Measurements from ENCODE around the gene SLC13A3. TPM values are rescaled to one million over a fixed set of nuclear protein-coding genes. Genes with fewer than 3 reads are reported as not detected.

SLC13A3 gene
- total and polyA plus RNA-seq, 2 of the 4 experiments (the other 2 are of a cell fraction) = 2.5 to 4.2 TPM

DNA sequence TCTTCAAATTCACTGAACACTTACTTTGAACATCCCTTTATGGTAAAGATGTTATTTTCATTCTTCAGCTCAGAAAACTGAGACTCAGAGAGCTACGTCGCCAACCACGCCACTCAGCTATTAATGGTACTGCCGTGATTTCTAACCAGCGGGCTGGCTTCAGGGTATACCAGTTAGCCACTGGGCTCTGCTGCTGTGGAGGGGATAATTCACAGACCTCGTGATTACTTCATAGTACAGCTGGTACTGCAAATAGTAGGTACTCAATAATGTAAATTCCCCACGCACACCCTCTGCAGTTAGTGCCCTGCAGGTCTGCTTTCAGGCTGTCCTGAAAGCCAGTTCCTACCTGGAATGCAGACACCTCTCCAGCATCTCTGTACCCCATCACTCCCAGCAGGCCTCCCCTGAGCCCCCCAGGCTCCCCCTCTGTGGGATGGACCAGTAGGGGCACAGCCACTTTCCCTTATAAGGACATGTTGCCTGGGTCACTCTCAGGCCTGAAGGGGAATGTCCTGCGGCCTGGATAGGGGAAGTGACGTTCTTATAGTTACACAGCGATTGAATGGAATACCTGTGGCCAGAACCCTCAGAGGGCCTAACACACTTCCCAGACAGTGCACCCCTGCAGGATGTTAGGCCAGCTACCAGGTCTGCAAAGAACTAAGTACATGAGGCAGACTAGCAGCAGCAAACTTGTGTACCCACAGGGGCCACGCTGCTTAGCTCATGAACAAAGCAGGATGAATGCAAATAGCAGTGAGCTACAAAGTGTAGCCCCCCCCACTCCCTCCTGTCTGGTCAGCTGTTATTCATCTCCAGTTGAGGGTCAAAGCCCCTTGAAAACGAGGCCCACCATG, 99.5 kb downstream of the SLC13A3 start:
- Histone ChIP-seq H4K8ac (ENCODE audit: low read depth in 2 of 2, low read length in 2 of 2) (no peak overlapping the region), H3K18ac (ENCODE audit: low read depth, low read length) (no peak overlapping the region), H2BK20ac (ENCODE audit: low read depth, low read length) (no peak overlapping the region), H3K23ac (ENCODE audit: low read depth, low read length) (no peak overlapping the region), H3K27me3 (ENCODE audit: control insufficient read depth, insufficient read depth, low read length) (peaks cover 4% of the 10 kb centered on the region), H3K14ac (replicated peaks; ENCODE audit: low read depth, low read length) (no peak overlapping the region), H2AFZ (replicated peaks; ENCODE audit: low read length, poor library complexity) (peak overlapping the region; percentile 29), H3K4me1 (ENCODE audit: control insufficient read depth, insufficient read depth, low read length) (no peaks in the 10 kb centered on the region), H4K5ac (ENCODE audit: low read depth, low read length) (no peak overlapping the region), H4K20me1 (ENCODE audit: insufficient read depth, low read length) (no peaks in the 10 kb centered on the region), H3K4ac (ENCODE audit: low read depth, low read length) (no peak overlapping the region), H4K91ac (ENCODE audit: insufficient read depth, low read depth, low read length) (no peak overlapping the region), H3K9me3 (ENCODE audit: control insufficient read depth, insufficient read depth, low read length) (no peaks in the 10 kb centered on the region), H2BK5ac (ENCODE audit: low read depth, low read length, poor library complexity, severe bottlenecking) (no peak overlapping the region), H2BK15ac (ENCODE audit: low read depth, low read length) (no peak overlapping the region), H3K56ac (ENCODE audit: extremely low read depth, insufficient read depth, low read length) (no peak overlapping the region), H3K27ac (ENCODE audit: insufficient read depth, low read length) (no peak overlapping the region), H2AK5ac (ENCODE audit: low read depth, low read length) (no peak overlapping the region), H3K4me3 (ENCODE audit: insufficient read depth, low read depth, low read length) (no peak overlapping the region), H3K9ac (ENCODE audit: low read depth, low read length) (no peak overlapping the region), H2AK9ac (replicated peaks; ENCODE audit: low read depth, low read length, poor library complexity) (no peak overlapping the region), H3K36me3 (ENCODE audit: control insufficient read depth, insufficient read depth, low read length) (no peaks in the 10 kb centered on the region), H3K9me1 (ENCODE audit: insufficient read depth, low read length) (no peaks in the 10 kb centered on the region), H2BK120ac (ENCODE audit: low read depth, low read length) (no peak overlapping the region), H3K79me1 (ENCODE audit: low read depth in 1 of 2, low read length in 2 of 2) (no peaks in the 10 kb centered on the region), H3K4me2 (ENCODE audit: low read depth, low read length) (no peak overlapping the region)
- DNase-seq = no peak
- dilution Hi-C loops (cut with HindIII; ENCODE audit: low sequenced_read_pairs, unreplicated experiment) = no loop called here
- ChIA-PET POLR2A (ENCODE audit: unreplicated experiment) (no interaction called here), CTCF (interaction anchor here (1.1 to 1.4 kb wide), 2 partner anchors 11 to 122 kb away, joined by 3 read pairs; no protein-coding TSS in a partner anchor)
- BruUV-seq (replicated peaks) = no TSS peak
- ATAC-seq (ENCODE audit: low read depth) = no peak
- intact Hi-C loops (cut with micrococcal nuclease) = no loop called here
- in situ Hi-C loops (cut with MboI; ENCODE audit: low sequenced_read_pairs) = no loop called here
- WGBS, 2 experiments (ENCODE audit: extremely low coverage in 2 of 2, insufficient read length in 1 of 2) = no CpG with 5 or more reads among the region's 12 CpGs
- no peak for TF ChIP-seq NFE2L2 (IDR thresholded peaks at IDR 0.05; ENCODE audit: low read depth, low read length)
- no peak for TF ChIP-seq MXI1 (IDR thresholded peaks at IDR 0.05; ENCODE audit: borderline replicate concordance, low read depth, low read length)
- TF ChIP-seq, protein P1, sequence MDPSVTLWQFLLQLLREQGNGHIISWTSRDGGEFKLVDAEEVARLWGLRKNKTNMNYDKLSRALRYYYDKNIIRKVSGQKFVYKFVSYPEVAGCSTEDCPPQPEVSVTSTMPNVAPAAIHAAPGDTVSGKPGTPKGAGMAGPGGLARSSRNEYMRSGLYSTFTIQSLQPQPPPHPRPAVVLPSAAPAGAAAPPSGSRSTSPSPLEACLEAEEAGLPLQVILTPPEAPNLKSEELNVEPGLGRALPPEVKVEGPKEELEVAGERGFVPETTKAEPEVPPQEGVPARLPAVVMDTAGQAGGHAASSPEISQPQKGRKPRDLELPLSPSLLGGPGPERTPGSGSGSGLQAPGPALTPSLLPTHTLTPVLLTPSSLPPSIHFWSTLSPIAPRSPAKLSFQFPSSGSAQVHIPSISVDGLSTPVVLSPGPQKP (IDR thresholded peaks at IDR 0.05; ENCODE audit: borderline replicate concordance, low read depth, low read length) = no peak
- TF ChIP-seq RAD21 (IDR thresholded peaks at IDR 0.05; ENCODE audit: low read length) = no peak
- TF ChIP-seq, protein P2, sequence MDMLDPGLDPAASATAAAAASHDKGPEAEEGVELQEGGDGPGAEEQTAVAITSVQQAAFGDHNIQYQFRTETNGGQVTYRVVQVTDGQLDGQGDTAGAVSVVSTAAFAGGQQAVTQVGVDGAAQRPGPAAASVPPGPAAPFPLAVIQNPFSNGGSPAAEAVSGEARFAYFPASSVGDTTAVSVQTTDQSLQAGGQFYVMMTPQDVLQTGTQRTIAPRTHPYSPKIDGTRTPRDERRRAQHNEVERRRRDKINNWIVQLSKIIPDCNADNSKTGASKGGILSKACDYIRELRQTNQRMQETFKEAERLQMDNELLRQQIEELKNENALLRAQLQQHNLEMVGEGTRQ (IDR thresholded peaks at IDR 0.05; ENCODE audit: low read depth, low read length) = no peak
